ENCODE results near the gene MARK1. TPM values are rescaled to one million over a fixed set of nuclear protein-coding genes. Genes with fewer than 3 reads are reported as not detected.

MARK1 gene
- total RNA-seq (2022; extraction: Qiagen RNA extraction): 0.08 to 1.3 TPM (median 0.12 TPM) in 5 replicates

GRCh38 chr1:220527908-220528678 is at the start of gene MARK1:
MARK1 (plus strand) TSS chr1:220528136; CDS start chr1:220528823, 687 bp downstream.

GRCh38 chr1:220690140-220691052 is 162.5 kb downstream of the MARK1 start, which contains the start of gene C1orf115:
C1orf115 (plus strand) TSS chr1:220690363; CDS start chr1:220690403, 40 bp downstream.

Other genes starting within 250 kb of the MARK1 start
- gene C1orf115, start 162.2 kb downstream of the MARK1 start, total RNA-seq (2022; extraction: Qiagen RNA extraction): 4.1 to 6.3 TPM (median 5.5 TPM) in 5 replicates
- gene MTARC2, start 220.2 kb downstream of the MARK1 start, total RNA-seq (2022; extraction: Qiagen RNA extraction): 9.7 to 14.8 TPM (median 12.2 TPM) in 5 replicates